ENCODE measurements around the gene RAPGEF4.

DNA sequence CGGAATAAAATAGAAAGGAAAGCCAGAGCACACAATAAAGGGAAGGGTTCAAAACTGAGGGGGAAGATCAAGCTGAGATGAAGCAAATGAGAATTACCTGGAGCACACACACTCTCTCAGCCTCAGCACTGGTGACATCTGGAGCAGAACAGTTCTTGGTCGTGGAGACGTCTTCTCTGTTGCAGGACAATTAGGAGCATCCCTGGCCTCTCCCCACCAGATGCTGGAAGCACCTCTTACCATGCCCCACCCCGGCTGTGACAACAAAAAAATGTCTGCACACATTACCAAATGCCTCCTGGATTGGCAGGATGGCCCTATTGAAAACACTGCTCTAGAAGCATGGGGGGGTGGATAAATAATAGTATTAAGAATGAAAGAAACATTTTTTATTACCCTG lies 296.4 kb downstream of the RAPGEF4 start:
- TF ChIP-seq CTCF (IDR thresholded peaks at IDR 0.05): no peak
- no peak for TF ChIP-seq ZNF138 (CRISPR knock-in tag; conservative IDR thresholded peaks at IDR 0.05)
- TF ChIP-seq MXD4 (CRISPR knock-in tag; IDR thresholded peaks at IDR 0.05; ENCODE audit: borderline replicate concordance): no peak
- TF ChIP-seq, protein P1, sequence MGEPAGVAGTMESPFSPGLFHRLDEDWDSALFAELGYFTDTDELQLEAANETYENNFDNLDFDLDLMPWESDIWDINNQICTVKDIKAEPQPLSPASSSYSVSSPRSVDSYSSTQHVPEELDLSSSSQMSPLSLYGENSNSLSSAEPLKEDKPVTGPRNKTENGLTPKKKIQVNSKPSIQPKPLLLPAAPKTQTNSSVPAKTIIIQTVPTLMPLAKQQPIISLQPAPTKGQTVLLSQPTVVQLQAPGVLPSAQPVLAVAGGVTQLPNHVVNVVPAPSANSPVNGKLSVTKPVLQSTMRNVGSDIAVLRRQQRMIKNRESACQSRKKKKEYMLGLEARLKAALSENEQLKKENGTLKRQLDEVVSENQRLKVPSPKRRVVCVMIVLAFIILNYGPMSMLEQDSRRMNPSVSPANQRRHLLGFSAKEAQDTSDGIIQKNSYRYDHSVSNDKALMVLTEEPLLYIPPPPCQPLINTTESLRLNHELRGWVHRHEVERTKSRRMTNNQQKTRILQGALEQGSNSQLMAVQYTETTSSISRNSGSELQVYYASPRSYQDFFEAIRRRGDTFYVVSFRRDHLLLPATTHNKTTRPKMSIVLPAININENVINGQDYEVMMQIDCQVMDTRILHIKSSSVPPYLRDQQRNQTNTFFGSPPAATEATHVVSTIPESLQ (CRISPR knock-in tag; IDR thresholded peaks at IDR 0.05): no peak
- no peak for TF ChIP-seq AFF4 (CRISPR knock-in tag; IDR thresholded peaks at IDR 0.05; ENCODE audit: borderline replicate concordance)
- no peak for TF ChIP-seq ZNF416 (CRISPR knock-in tag; IDR thresholded peaks at IDR 0.05)
- TF ChIP-seq ZNF263 (CRISPR knock-in tag; IDR thresholded peaks at IDR 0.05; ENCODE audit: low read depth): no peak
- no peak for TF ChIP-seq ESRRA (CRISPR knock-in tag; IDR thresholded peaks at IDR 0.05; ENCODE audit: borderline replicate concordance)
- TF ChIP-seq ATF3 (CRISPR knock-in tag; conservative IDR thresholded peaks at IDR 0.05): no peak
- no peak for TF ChIP-seq JUN (CRISPR knock-in tag; IDR thresholded peaks at IDR 0.05)
- no peak for TF ChIP-seq NFATC4 (CRISPR knock-in tag; IDR thresholded peaks at IDR 0.05)
- TF ChIP-seq MAX (CRISPR knock-in tag; IDR thresholded peaks at IDR 0.05): no peak
